CD4-positive, alpha-beta T cell treated with Interleukin-21 for 1 hour (primary cell): ENCODE measurements around the gene MIER3.

ENCODE experiments used
- DNase-seq: peaks from one replicate; pipeline ENCODE4 v3.0.0-alpha.2; 2020

Gene MIER3

GRCh38 chr5:56893251-56893951 is 58.5 kb downstream of the MIER3 start:
- DNase-seq: no peak

- no peak for DNase-seq
These were observed 70.4 kb downstream of the MIER3 start for GRCh38 chr5:56881571-56881970.

- no peak for DNase-seq
These were observed 75.6 kb downstream of the MIER3 start for GRCh38 chr5:56876327-56876726.

- no peak for DNase-seq
These were observed 78.9 kb downstream of the MIER3 start for GRCh38 chr5:56873056-56873455.

GRCh38 chr5:56871777-56872176 is 80.1 kb downstream of the MIER3 start:
- no peak for DNase-seq
